Measurements from ENCODE around the gene DDX46. TPM values are rescaled to one million over a fixed set of nuclear protein-coding genes. Genes with fewer than 3 reads are reported as not detected.
"Not testable (repeated sequence)": the region's sequence is repeated elsewhere in the genome, so short reads cannot be mapped to it uniquely, and the experiment has no call there.

The DDX46 gene
- total RNA-seq, 4 donors from 2014 or later = 21.8 to 68.5 (median 33.1) TPM

DNA sequence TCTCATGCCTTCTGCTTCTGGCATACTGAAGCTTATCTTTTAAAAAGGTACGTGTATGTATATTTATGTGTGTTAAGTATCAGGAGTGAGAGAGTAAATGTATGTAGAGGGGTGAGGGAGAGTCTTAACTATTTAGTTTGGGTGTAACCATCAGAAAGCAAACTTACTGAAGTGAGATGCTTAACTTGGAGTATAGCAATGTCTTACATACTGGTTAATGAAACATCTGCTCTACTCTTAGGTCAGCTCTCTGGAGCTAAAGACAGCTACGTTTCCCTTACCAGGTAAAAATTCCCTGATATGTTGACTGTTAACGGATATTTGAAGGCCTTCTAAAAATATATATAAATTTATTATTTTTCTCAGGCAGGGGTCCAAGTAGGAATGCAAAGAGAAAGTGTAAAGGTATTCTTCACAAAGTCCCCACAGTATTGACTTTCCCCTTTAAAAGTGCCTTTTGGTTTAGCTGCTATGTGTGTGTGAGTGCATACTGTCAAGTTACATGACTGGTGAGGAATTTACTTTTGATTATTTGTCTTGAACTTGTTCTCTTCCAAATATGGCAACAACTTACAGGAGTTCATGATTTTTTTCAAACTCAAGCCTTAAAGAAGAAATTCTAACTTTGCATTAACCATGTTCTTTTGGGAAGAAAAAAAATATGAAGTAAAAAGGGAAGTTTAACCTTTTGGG is 74.9 kb downstream of the DDX46 start:
- no peaks in the 10 kb centered on the region for H3K4me1 ChIP-seq
- H3K27me3 ChIP-seq = no peaks in the 10 kb centered on the region
- DNase-seq (ENCODE audit: low spot score in 2 of 2) = no peak
- 88% methylated on average over 3 of the region's 3 CpGs for WGBS
- H3K9me3 ChIP-seq = no peaks in the 10 kb centered on the region
- H3K4me3 ChIP-seq = no peak overlapping the region
- peaks cover 57% of the 10 kb centered on the region for H3K36me3 ChIP-seq
- TF ChIP-seq EP300 (IDR thresholded peaks at IDR 0.05) (no peak), POLR2AphosphoS5 (IDR thresholded peaks at IDR 0.05) (no peak), POLR2A (IDR thresholded peaks at IDR 0.05) (no peak)
- TF ChIP-seq, protein P1, sequence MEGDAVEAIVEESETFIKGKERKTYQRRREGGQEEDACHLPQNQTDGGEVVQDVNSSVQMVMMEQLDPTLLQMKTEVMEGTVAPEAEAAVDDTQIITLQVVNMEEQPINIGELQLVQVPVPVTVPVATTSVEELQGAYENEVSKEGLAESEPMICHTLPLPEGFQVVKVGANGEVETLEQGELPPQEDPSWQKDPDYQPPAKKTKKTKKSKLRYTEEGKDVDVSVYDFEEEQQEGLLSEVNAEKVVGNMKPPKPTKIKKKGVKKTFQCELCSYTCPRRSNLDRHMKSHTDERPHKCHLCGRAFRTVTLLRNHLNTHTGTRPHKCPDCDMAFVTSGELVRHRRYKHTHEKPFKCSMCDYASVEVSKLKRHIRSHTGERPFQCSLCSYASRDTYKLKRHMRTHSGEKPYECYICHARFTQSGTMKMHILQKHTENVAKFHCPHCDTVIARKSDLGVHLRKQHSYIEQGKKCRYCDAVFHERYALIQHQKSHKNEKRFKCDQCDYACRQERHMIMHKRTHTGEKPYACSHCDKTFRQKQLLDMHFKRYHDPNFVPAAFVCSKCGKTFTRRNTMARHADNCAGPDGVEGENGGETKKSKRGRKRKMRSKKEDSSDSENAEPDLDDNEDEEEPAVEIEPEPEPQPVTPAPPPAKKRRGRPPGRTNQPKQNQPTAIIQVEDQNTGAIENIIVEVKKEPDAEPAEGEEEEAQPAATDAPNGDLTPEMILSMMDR (IDR thresholded peaks at IDR 0.05) = no peak
- H3K27ac ChIP-seq = no peak overlapping the region

- WGBS = 97% methylated on average over 2 of the region's 2 CpGs
- H3K27ac ChIP-seq = no peak overlapping the region
- peaks cover 57% of the 10 kb centered on the region for H3K36me3 ChIP-seq
- no peaks in the 10 kb centered on the region for H3K9me3 ChIP-seq
- no peak for DNase-seq (ENCODE audit: low spot score in 2 of 2)
- no peaks in the 10 kb centered on the region for H3K4me1 ChIP-seq
- H3K27me3 ChIP-seq = no peaks in the 10 kb centered on the region
- no peak overlapping the region for H3K4me3 ChIP-seq
- TF ChIP-seq EP300 (IDR thresholded peaks at IDR 0.05) (no peak), POLR2A (IDR thresholded peaks at IDR 0.05) (no peak), POLR2AphosphoS5 (IDR thresholded peaks at IDR 0.05) (no peak)
- TF ChIP-seq, protein P1 (IDR thresholded peaks at IDR 0.05) = no peak
Measured at GRCh38 chr5:134835623-134836022, 77.0 kb downstream of the DDX46 start.

DNA sequence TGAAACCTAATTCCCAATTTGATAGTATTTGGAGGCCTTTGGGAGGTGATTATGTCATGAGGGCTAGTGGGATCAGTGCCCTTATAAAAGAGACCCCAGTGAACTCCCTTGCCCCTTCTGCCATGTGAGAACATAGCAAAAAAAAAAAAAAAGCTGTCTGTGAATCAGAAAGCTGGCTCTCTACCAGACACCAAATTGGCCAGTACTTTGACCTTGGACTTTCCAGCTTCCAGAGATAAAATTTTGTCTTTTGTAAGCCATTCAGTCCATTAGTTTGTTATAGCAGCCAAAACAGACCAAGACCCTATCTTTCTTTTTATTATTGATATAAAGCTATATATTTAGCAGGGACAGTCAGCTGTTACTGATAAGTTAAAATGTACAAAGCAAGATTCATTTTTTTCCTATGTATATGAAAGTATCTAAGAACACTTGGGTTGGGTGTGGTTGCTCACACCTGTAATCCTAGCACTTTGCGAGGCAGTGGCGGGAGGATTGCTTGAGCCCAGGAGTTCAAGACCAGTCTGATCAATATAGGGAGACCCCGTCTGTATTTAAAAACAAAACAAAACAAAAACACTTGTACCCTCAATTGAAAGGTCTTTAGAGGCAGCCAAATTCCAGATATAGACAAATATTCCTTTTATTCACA is 79.1 kb downstream of the DDX46 start:
- no peak for DNase-seq (ENCODE audit: low spot score in 2 of 2)
- Histone ChIP-seq H3K4me1 (no peaks in the 10 kb centered on the region), H3K4me3 (no peak overlapping the region), H3K9me3 (no peaks in the 10 kb centered on the region), H3K27me3 (no peaks in the 10 kb centered on the region), H3K36me3 (peaks cover 51% of the 10 kb centered on the region), H3K27ac (no peak overlapping the region)
- WGBS = 96% methylated on average over 3 of the region's 3 CpGs
- TF ChIP-seq POLR2AphosphoS5 (IDR thresholded peaks at IDR 0.05) = no peak
- no peak for TF ChIP-seq EP300 (IDR thresholded peaks at IDR 0.05)
- TF ChIP-seq POLR2A (IDR thresholded peaks at IDR 0.05) = no peak
- TF ChIP-seq, protein P1 (IDR thresholded peaks at IDR 0.05) = no peak

DNA sequence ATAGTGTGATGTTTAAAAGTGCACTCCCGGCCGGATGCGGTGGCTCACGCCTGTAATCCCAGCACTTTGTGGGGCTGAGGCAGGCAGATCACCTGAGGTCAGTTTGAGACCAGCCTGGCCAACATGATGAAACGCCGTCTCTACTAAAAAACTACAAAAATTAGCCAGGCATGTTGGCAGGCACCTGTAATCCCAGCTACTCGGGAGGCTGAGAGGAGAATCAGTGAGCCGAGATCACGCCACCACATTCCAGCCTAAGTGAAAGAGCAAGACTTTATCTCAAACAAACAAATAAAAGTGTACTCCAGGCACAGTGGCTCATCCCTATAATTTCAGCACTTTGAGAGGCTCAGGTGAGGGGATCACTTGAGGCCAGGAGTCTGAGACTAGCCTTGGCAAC is 79.8 kb downstream of the DDX46 start:
- not testable (repeated sequence) for H3K27ac ChIP-seq; H3K9me3 ChIP-seq; H3K4me1 ChIP-seq; H3K4me3 ChIP-seq; DNase-seq (ENCODE audit: low spot score in 2 of 2); H3K27me3 ChIP-seq
- H3K36me3 ChIP-seq = peaks cover 46% of the 10 kb centered on the region
- WGBS = 89% methylated on average over 9 of the region's 9 CpGs

GRCh38 chr5:134840811-134841210 is 82.2 kb downstream of the DDX46 start:
- peaks cover 7% of the 10 kb centered on the region for H3K4me1 ChIP-seq
- H3K27ac ChIP-seq = no peak overlapping the region
- peaks cover 29% of the 10 kb centered on the region for H3K36me3 ChIP-seq
- H3K27me3 ChIP-seq = no peaks in the 10 kb centered on the region
- TF ChIP-seq, protein P1 (IDR thresholded peaks at IDR 0.05) = no peak
- no peak for TF ChIP-seq EP300 (IDR thresholded peaks at IDR 0.05)
- TF ChIP-seq POLR2A (IDR thresholded peaks at IDR 0.05) = no peak
- TF ChIP-seq POLR2AphosphoS5 (IDR thresholded peaks at IDR 0.05) = no peak
- 82% methylated on average over 3 of the region's 3 CpGs for WGBS
- no peak overlapping the region for H3K4me3 ChIP-seq
- DNase-seq (ENCODE audit: low spot score in 2 of 2) = no peak
- no peaks in the 10 kb centered on the region for H3K9me3 ChIP-seq
